NB4 (cell line): Measurements from ENCODE around the gene FAXDC2.

Source experiments
- CTCF ChIP-seq: IDR thresholded peaks from one replicate; pipeline ENCODE4 v1.5.1; 2012; ENCODE audit warnings: low read depth, low read length
- MAX ChIP-seq: IDR thresholded peaks from 2 replicates; pipeline ENCODE4 v1.6.1; 2011; ENCODE audit warnings: low read depth, low read length
- MYC ChIP-seq: IDR thresholded peaks from 2 replicates; pipeline ENCODE4 v1.6.1; 2011; ENCODE audit warnings: low read depth, low read length
- POLR2A ChIP-seq: IDR thresholded peaks from 2 replicates; pipeline ENCODE4 v1.6.1; 2011; ENCODE audit warnings: mild to moderate bottlenecking; ENCODE audit not compliant: insufficient read length; ENCODE audit errors: extremely low read depth

GRCh38 chr5:154862766-154863165 is 12.4 kb upstream of the FAXDC2 start:
- no peak for TF ChIP-seq CTCF
- TF ChIP-seq POLR2A: no peak
- no peak for TF ChIP-seq MAX
- no peak for TF ChIP-seq MYC
